Mesenchymal stem cell (in vitro differentiated cells and primary cell): ENCODE measurements around the gene KLB.
A peak's percentile ranks its signal among the peaks of the same experiment; 100 is the strongest.

Experiments used
- DNase-seq: peaks from one replicate; pipeline ENCODE4 v3.0.0-alpha.2; 2013
- H2AFZ ChIP-seq: one replicate; pipeline ENCODE4 v1.6.1; 2013; ENCODE audit warnings: low read depth, mild to moderate bottlenecking, control low read depth, inconsistent platforms, low read length, moderate library complexity
- H2AK5ac ChIP-seq: 2 replicates; pipeline ENCODE4 v1.6.1; 2013; ENCODE audit warnings: low read length, moderate library complexity, mild to moderate bottlenecking, inconsistent platforms; ENCODE audit not compliant: severe bottlenecking
- H2BK120ac ChIP-seq: one replicate; pipeline ENCODE4 v1.6.1; 2013; ENCODE audit warnings: low read depth, mild to moderate bottlenecking, inconsistent platforms, low read length, moderate library complexity
- H2BK12ac ChIP-seq, 2 experiments: one replicate each; pipeline ENCODE4 v1.6.1; 2013; ENCODE audit warnings: inconsistent platforms in 2 of 2, low read length in 2 of 2, mild to moderate bottlenecking in 2 of 2, moderate library complexity in 2 of 2, control low read depth in 1 of 2
- H2BK15ac ChIP-seq: one replicate; pipeline ENCODE4 v1.6.1; 2013; ENCODE audit warnings: mild to moderate bottlenecking, low read depth, inconsistent platforms; ENCODE audit not compliant: poor library complexity, severe bottlenecking
- H2BK5ac ChIP-seq: 2 replicates; pipeline ENCODE4 v1.6.1; 2013; ENCODE audit warnings: low read depth, mild to moderate bottlenecking, low read length, control low read depth, inconsistent platforms; ENCODE audit not compliant: poor library complexity, severe bottlenecking
- H3K14ac ChIP-seq, 2 experiments: one replicate each; pipeline ENCODE4 v1.6.1; 2013; ENCODE audit warnings: inconsistent platforms in 2 of 2, low read length in 2 of 2, control low read depth in 1 of 2, mild to moderate bottlenecking in 1 of 2, moderate library complexity in 1 of 2
- H3K18ac ChIP-seq, 2 experiments: one replicate each; pipeline ENCODE4 v1.6.1; 2013; ENCODE audit warnings: inconsistent platforms in 2 of 2, low read length in 2 of 2, control low read depth in 1 of 2, low read depth in 1 of 2, mild to moderate bottlenecking in 1 of 2
- H3K23ac ChIP-seq, 2 experiments: one replicate each; pipeline ENCODE4 v1.6.1; 2013; ENCODE audit warnings: inconsistent platforms in 2 of 2, low read length in 2 of 2, mild to moderate bottlenecking in 2 of 2, moderate library complexity in 2 of 2, control low read depth in 1 of 2
- H3K27ac ChIP-seq: 2 replicates; pipeline ENCODE4 v1.5.1; 2013; ENCODE audit warnings: mild to moderate bottlenecking, moderate library complexity, low read length, control low read depth, inconsistent platforms; ENCODE audit not compliant: poor library complexity, severe bottlenecking
- H3K27me3 ChIP-seq, 2 experiments: 2 replicates each; pipeline versions ENCODE4 v1.6.1 to v1.7.0; 2013; ENCODE audit warnings: low read length in 2 of 2, mild to moderate bottlenecking in 2 of 2, moderate library complexity in 2 of 2, control low read depth in 1 of 2, inconsistent platforms in 1 of 2; ENCODE audit not compliant: control insufficient read depth in 1 of 2, insufficient read depth in 1 of 2
- H3K36me3 ChIP-seq, 2 experiments: 2 replicates each; pipeline versions ENCODE4 v1.6.1 to v1.7.0; 2013; ENCODE audit warnings: low read length in 2 of 2, control low read depth in 1 of 2, inconsistent platforms in 1 of 2, low read depth in 1 of 2, mild to moderate bottlenecking in 1 of 2; ENCODE audit not compliant: insufficient read depth in 2 of 2, control insufficient read depth in 1 of 2
- H3K4ac ChIP-seq, 2 experiments: one replicate each; pipeline ENCODE4 v1.6.1; 2013; ENCODE audit warnings: inconsistent platforms in 2 of 2, low read length in 2 of 2, mild to moderate bottlenecking in 2 of 2, moderate library complexity in 2 of 2, control low read depth in 1 of 2, low read depth in 1 of 2
- H3K4me1 ChIP-seq: 2 replicates; pipeline ENCODE4 v1.6.1; 2013; ENCODE audit warnings: low read depth, low read length, control low read depth; ENCODE audit not compliant: control insufficient read depth, insufficient read depth
- H3K4me2 ChIP-seq: 2 replicates; pipeline ENCODE4 v1.6.1; 2013; ENCODE audit warnings: low read length, mild to moderate bottlenecking, inconsistent platforms; ENCODE audit not compliant: poor library complexity, severe bottlenecking
- H3K4me3 ChIP-seq, 2 experiments: 2 replicates each; pipeline versions ENCODE4 v1.5.1 to v1.7.0; 2013; ENCODE audit warnings: low read length in 2 of 2, mild to moderate bottlenecking in 2 of 2, control low read depth in 1 of 2, low read depth in 1 of 2; ENCODE audit not compliant: insufficient read depth in 1 of 2
- H3K79me1 ChIP-seq: replicated peaks from 2 replicates; pipeline ENCODE4 v1.6.1; 2013; ENCODE audit warnings: mild to moderate bottlenecking, control low read depth, low read length, inconsistent platforms; ENCODE audit not compliant: poor library complexity, severe bottlenecking
- H3K9ac ChIP-seq: 2 replicates; pipeline ENCODE4 v1.7.0; 2013; ENCODE audit warnings: mild to moderate bottlenecking, low read length, moderate library complexity
- H3K9me3 ChIP-seq: 2 replicates; pipeline ENCODE4 v1.7.0; 2013; ENCODE audit warnings: mild to moderate bottlenecking, low read length; ENCODE audit not compliant: control insufficient read depth
- H4K8ac ChIP-seq: one replicate; pipeline ENCODE4 v1.6.1; 2013; ENCODE audit warnings: inconsistent platforms, mild to moderate bottlenecking, low read length, moderate library complexity
- H4K91ac ChIP-seq: one replicate; pipeline ENCODE4 v1.6.1; 2013; ENCODE audit warnings: mild to moderate bottlenecking, low read length, inconsistent platforms
- WGBS: methylation state at CpG from one replicate; pipeline ENCODE4 v1.1.7; 2013; ENCODE audit warnings: mixed read lengths; 5-methylcytosine and 5-hydroxymethylcytosine counted together

KLB gene

GRCh38 chr4:39429476-39430334, 23.0 kb downstream of the KLB start:
- no peak overlapping the region for H3K27ac ChIP-seq
- H3K79me1 ChIP-seq = no peaks in the 10 kb centered on the region
- H2BK15ac ChIP-seq = no peak overlapping the region
- H3K27me3 ChIP-seq = peaks cover 0 to 5% of the 10 kb centered on the region in 2 experiments
- no peak overlapping the region for H3K14ac ChIP-seq
- no peaks in the 10 kb centered on the region for H3K36me3 ChIP-seq
- no peak overlapping the region for H4K91ac ChIP-seq
- no peak overlapping the region for H3K9ac ChIP-seq
- H3K4ac ChIP-seq = no peak overlapping the region
- no peaks in the 10 kb centered on the region for H3K9me3 ChIP-seq
- no peak overlapping the region for H3K4me3 ChIP-seq
- H2BK5ac ChIP-seq = no peak overlapping the region
- H2AK5ac ChIP-seq = no peak overlapping the region
- H3K23ac ChIP-seq = no peak overlapping the region
- no peak for DNase-seq
- WGBS = 71% methylated on average over 4 of the region's 4 CpGs
- no peak overlapping the region for H2AFZ ChIP-seq
- no peaks in the 10 kb centered on the region for H3K4me1 ChIP-seq
- H2BK120ac ChIP-seq = no peak overlapping the region
- H3K4me2 ChIP-seq = no peak overlapping the region
- H2BK12ac ChIP-seq = no peak overlapping the region
- no peak overlapping the region for H4K8ac ChIP-seq
- no peak overlapping the region for H3K18ac ChIP-seq

- no peak overlapping the region for H2AK5ac ChIP-seq
- H2BK15ac ChIP-seq = no peak overlapping the region
These were observed 27.3 kb downstream of the KLB start for GRCh38 chr4:39433878-39434492.

GRCh38 chr4:39435659-39436563, 29.2 kb downstream of the KLB start:
- no peak overlapping the region for H2BK120ac ChIP-seq
- no peak overlapping the region for H3K4me2 ChIP-seq
- no peak overlapping the region for H2AFZ ChIP-seq
- H3K4me1 ChIP-seq = peaks cover 2% of the 10 kb centered on the region
- H2BK12ac ChIP-seq = no peak overlapping the region
- no peaks in the 10 kb centered on the region for H3K79me1 ChIP-seq
- H2BK5ac ChIP-seq = no peak overlapping the region
- H2AK5ac ChIP-seq = no peak overlapping the region
- DNase-seq = no peak
- 84% methylated on average over 4 of the region's 7 CpGs for WGBS
- H3K27ac ChIP-seq = no peak overlapping the region
- no peak overlapping the region for H3K23ac ChIP-seq
- peak overlapping the region; percentile 17 for H4K8ac ChIP-seq
- H3K14ac ChIP-seq = no peak overlapping the region
- H3K4ac ChIP-seq = no peak overlapping the region
- H3K36me3 ChIP-seq = no peaks in the 10 kb centered on the region
- no peak overlapping the region for H3K9ac ChIP-seq
- no peak overlapping the region for H3K18ac ChIP-seq
- no peak overlapping the region for H2BK15ac ChIP-seq
- H3K4me3 ChIP-seq = no peak overlapping the region
- no peaks in the 10 kb centered on the region for H3K9me3 ChIP-seq
- peaks cover 8 to 29% of the 10 kb centered on the region in 2 experiments for H3K27me3 ChIP-seq
- no peak overlapping the region for H4K91ac ChIP-seq

More at GRCh38 chr4:39433878-39434492, 27.3 kb downstream of the KLB start:
- no peak overlapping the region for H3K4ac ChIP-seq
- H3K27ac ChIP-seq = no peak overlapping the region
- no peak overlapping the region for H3K4me2 ChIP-seq
- H2AFZ ChIP-seq = no peak overlapping the region
- no peak overlapping the region for H2BK5ac ChIP-seq
- no peak overlapping the region for H3K9ac ChIP-seq
- no peak overlapping the region for H3K23ac ChIP-seq
- no peak overlapping the region for H3K18ac ChIP-seq
- no peak overlapping the region for H2BK12ac ChIP-seq
- H3K79me1 ChIP-seq = no peaks in the 10 kb centered on the region
- H4K8ac ChIP-seq = no peak overlapping the region
- H3K14ac ChIP-seq = no peak overlapping the region
- no peaks in the 10 kb centered on the region for H3K9me3 ChIP-seq
- H3K36me3 ChIP-seq = no peaks in the 10 kb centered on the region
- no peak overlapping the region for H3K4me3 ChIP-seq
- H3K4me1 ChIP-seq = peaks cover 2% of the 10 kb centered on the region
- no peak for DNase-seq
- no peak overlapping the region for H2BK120ac ChIP-seq
- 92% methylated on average over 11 of the region's 11 CpGs for WGBS
- H3K27me3 ChIP-seq = peaks cover 8 to 33% of the 10 kb centered on the region in 2 experiments
- no peak overlapping the region for H4K91ac ChIP-seq
